ENCODE results near the gene RECQL5. TPM values are rescaled to one million over a fixed set of nuclear protein-coding genes. Genes with fewer than 3 reads are reported as not detected.

RECQL5 gene
- total and polyA plus RNA-seq, 2 donors (not counting 1 experiment from before 2014, with no cell fraction given), result 58.5 to 70.5 TPM

- Histone ChIP-seq H4K20me1 (ENCODE audit: control insufficient read depth, insufficient read depth, low read length, poor library complexity, severe bottlenecking) (no peaks in the 10 kb centered on the region), H3K4me3 (ENCODE audit: control extremely low read depth in 1 of 5, extremely low read depth in 1 of 5, insufficient read depth in 1 of 5, low read depth in 2 of 5, low read length in 4 of 5) (no peak overlapping the region), H3K36me3 (replicated peaks in 1 of 2; ENCODE audit: control extremely low read depth in 1 of 2, control insufficient read depth in 1 of 2, extremely low read depth in 1 of 2, insufficient read depth in 2 of 2, low read length in 1 of 2) (peaks cover 0 to 70% of the 10 kb centered on the region in 2 experiments), H3K27me3 (replicated peaks in 1 of 4; ENCODE audit: control extremely low read depth in 1 of 4, control insufficient read depth in 3 of 4, insufficient read depth in 4 of 4, low read length in 3 of 4) (no peaks in the 10 kb centered on the region), H3K4me1 (ENCODE audit: control insufficient read depth in 2 of 2, insufficient read depth in 2 of 2, low read length in 2 of 2) (no peaks in the 10 kb centered on the region), H3K4me2 (replicated peaks; ENCODE audit: low read depth, low read length, poor library complexity, severe bottlenecking) (no peak overlapping the region), H3K9ac (ENCODE audit: low read length) (no peak overlapping the region), H3K9me3 (ENCODE audit: control extremely low read depth in 1 of 3, control insufficient read depth in 2 of 3, insufficient read depth in 1 of 3, low read length in 2 of 3) (no peaks in the 10 kb centered on the region), H3K79me2 (ENCODE audit: control insufficient read depth, insufficient read depth, low read length) (no peaks in the 10 kb centered on the region), H2AFZ (ENCODE audit: insufficient read depth, low read depth, low read length, poor library complexity, severe bottlenecking) (no peak overlapping the region), H3K27ac (ENCODE audit: low read length in 2 of 2) (no peak overlapping the region)
- no peak overlapping the region for H3K27ac Mint-ChIP-seq
- POLR2A ChIA-PET, result no interaction called here
- intact Hi-C loops (cut with micrococcal nuclease), result no loop called here
- CTCF ChIA-PET, result interaction anchor here (0.6 to 1.6 kb wide), 3 partner anchors 42 to 190 kb away, joined by 3 to 6 read pairs (median 3); partner anchors contain the start of gene SMIM5
- peaks cover 2% of the 10 kb centered on the region for H3K4me1 Mint-ChIP-seq
- TF ChIP-seq CTCF (IDR thresholded peaks at IDR 0.05), result no peak
- no peak for TF ChIP-seq EZH2 (IDR thresholded peaks at IDR 0.05; ENCODE audit: borderline replicate concordance, insufficient read depth, low read depth, low read length, poor library complexity, severe bottlenecking)
- ATAC-seq (ENCODE audit: low read depth) (no peak), DNase-seq (no peak)
- H3K4me3 Mint-ChIP-seq, result no peak overlapping the region
- no peaks in the 10 kb centered on the region for H3K9me3 Mint-ChIP-seq (ENCODE audit: insufficient read depth)
- WGBS (ENCODE audit: insufficient coverage), result 94% methylated on average over 17 of the region's 20 CpGs
- H3K27me3 Mint-ChIP-seq, result no peaks in the 10 kb centered on the region
Measured at GRCh38 chr17:75706042-75706728, 39.2 kb upstream of the RECQL5 start.
